HG02884 (cell line): ENCODE results near the gene SHPK.

Experiments used
- ATAC-seq: cut with Tn5 transposase; IDR thresholded peaks from one replicate; pipeline ENCODE4 v1.9.1; 2021; ENCODE audit warnings: mild to moderate bottlenecking, moderate library complexity; ENCODE audit not compliant: unreplicated experiment

The SHPK gene

GRCh38 chr17:3660311-3660891 is 24.4 kb upstream of the SHPK start:
- no peak for ATAC-seq

GRCh38 chr17:3659541-3660111 is 23.6 kb upstream of the SHPK start:
- ATAC-seq = no peak

GRCh38 chr17:3658784-3659449 is 22.9 kb upstream of the SHPK start:
- ATAC-seq = no peak

- no peak for ATAC-seq
Observed at GRCh38 chr17:3657874-3658783, 22.1 kb upstream of the SHPK start.

- no peak for ATAC-seq
Observed at GRCh38 chr17:3657588-3657869, 21.5 kb upstream of the SHPK start.

GRCh38 chr17:3656755-3657587 is 20.9 kb upstream of the SHPK start:
- ATAC-seq = no peak

GRCh38 chr17:3656353-3656752 is 20.3 kb upstream of the SHPK start:
- no peak for ATAC-seq

- ATAC-seq = no peak
Observed at GRCh38 chr17:3655766-3656165, 19.7 kb upstream of the SHPK start.

- no peak for ATAC-seq
Observed at GRCh38 chr17:3647769-3648555, 11.9 kb upstream of the SHPK start.

GRCh38 chr17:3647251-3647650 is 11.2 kb upstream of the SHPK start:
- no peak for ATAC-seq

GRCh38 chr17:3645310-3645709 is 9.3 kb upstream of the SHPK start:
- no peak for ATAC-seq

- ATAC-seq = no peak
Observed at GRCh38 chr17:3643889-3644349, 7.9 kb upstream of the SHPK start.

GRCh38 chr17:3641717-3642486 is 5.9 kb upstream of the SHPK start:
- ATAC-seq = no peak

GRCh38 chr17:3641014-3641413 is 5.0 kb upstream of the SHPK start:
- no peak for ATAC-seq

GRCh38 chr17:3639981-3640596 is 4.0 kb upstream of the SHPK start:
- no peak for ATAC-seq

- no peak for ATAC-seq
Observed at GRCh38 chr17:3636908-3637373, 891 bp upstream of the SHPK start.

GRCh38 chr17:3635474-3636153 is 436 bp downstream of the SHPK start:
- ATAC-seq = no peak

- ATAC-seq = no peak
Observed at GRCh38 chr17:3632287-3632686, 3.8 kb downstream of the SHPK start.
